ENCODE measurements around the gene TMEM260.
"Not testable (repeated sequence)": the region's sequence is repeated elsewhere in the genome, so short reads cannot be mapped to it uniquely, and the experiment has no call there.

TMEM260 gene

DNA sequence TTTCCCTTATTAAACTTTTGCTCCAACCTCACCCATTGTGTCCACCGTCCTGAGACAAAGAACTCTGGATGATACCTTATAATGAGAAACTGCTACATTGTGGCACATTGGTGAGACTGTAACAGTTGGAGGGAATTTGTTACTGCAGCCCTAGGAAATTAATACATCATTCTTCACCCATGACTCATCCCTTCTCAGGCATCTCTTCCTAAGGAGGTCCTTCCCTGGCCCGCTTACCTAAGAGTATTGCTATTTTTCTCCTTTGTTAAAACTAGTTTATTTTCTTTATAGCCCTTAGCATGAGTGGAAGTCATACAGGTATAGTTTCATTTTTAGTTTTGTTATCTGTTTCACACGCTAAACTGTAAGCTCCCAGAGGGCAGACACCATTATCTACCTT is 87.1 kb downstream of the TMEM260 start:
- no peak overlapping the region for H3K4me3 ChIP-seq (ENCODE audit: low read depth, low read length)

DNA sequence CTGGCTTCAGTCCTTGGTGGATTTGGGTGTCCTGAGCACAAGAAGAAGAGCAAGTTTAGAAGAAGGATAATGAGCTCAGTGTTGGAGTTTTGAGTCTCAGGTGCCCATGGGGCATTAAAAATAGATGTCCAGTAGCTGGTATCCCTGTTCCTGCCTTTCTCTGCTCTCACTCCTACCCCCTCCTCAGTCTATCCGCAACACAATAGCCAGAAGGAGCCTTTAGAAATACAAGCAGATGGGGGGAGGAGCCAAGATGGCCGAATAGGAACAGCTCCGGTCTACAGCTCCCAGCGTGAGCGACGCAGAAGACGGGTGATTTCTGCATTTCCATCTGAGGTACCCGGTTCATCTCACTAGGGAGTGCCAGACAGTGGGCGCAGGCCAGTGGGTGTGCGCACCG is 87.7 kb downstream of the TMEM260 start:
- not testable (repeated sequence) for H3K4me3 ChIP-seq (ENCODE audit: low read depth, low read length)

DNA sequence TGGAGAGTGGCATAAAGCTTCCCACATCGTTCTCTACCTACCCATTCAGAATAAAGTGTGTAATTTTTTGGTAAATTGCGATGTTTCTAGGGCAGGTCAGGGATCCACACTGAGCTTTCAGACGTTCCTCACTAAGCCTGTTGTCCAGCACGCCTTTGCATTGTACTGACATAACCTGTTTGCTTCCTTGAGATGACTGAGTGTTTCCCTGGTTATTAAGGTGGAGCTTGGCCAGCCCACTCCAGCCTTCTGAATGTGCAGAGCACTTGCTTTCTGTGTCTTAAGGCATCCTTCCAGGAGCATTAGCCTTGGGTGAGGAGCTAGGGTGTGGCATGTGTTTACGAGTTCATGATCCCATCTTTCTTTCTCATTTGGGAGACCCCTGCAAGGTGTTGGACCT is 96.4 kb downstream of the TMEM260 start:
- no peak overlapping the region for H3K4me3 ChIP-seq (ENCODE audit: low read depth, low read length)

DNA sequence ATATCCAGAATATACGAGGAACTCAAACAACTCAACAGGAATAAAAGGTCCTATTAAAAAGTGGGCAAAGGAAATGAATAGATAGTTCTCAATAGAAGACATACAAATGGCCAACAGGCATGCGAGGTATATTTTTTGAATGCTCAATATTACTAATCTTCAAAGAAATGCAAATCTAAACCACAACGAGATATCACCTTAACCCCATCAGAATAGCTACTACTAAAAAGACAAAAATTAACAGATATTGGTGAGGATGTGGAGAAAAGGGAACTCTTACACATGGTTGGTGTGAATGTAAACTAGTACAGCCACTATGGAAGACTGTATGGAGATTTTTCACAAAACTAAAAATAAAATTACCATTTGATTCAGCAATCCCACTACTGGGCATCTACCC is 99.2 kb downstream of the TMEM260 start:
- H3K4me3 ChIP-seq (ENCODE audit: low read depth, low read length) = no peak overlapping the region

DNA sequence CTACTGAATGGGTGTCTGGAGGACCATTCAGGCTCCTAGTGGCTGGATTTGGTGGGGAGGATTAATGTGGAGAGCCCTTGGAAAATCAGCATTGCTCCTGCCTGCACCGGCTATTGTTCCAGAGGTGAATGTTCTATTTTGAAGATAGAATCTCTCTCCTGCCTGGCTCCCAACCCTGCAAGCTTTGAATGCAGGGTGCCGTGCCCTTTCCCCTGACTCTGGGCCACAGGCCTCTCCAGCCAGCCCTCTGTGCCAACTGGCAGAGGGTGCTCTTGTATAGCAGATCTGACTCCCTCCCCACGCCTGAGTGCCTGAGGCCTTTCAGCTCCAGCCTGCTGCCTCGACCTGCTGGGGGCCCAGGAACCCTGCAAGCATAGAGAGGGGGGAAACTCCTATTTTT is 106.8 kb downstream of the TMEM260 start:
- H3K4me3 ChIP-seq (ENCODE audit: low read depth, low read length) = no peak overlapping the region

DNA sequence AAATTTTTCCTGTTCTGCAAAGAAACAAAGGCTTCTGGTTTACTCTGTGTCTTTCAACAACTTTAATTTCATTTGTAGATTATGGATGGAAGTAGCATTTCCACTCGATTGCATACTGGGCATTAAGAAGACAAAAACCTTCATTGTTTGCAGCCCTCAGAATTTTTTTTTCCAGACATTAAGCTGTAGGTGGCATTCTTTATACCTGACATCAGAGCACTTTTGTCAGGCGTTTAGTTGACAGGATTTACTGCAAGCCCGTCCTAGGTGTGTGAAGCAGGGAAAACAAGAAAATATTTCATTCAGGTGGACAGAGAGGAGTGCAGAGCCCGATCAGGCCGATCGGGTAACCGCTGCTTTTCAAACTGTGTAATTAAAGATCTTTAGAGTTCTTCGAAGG is 107.5 kb downstream of the TMEM260 start:
- no peak overlapping the region for H3K4me3 ChIP-seq (ENCODE audit: low read depth, low read length)

DNA sequence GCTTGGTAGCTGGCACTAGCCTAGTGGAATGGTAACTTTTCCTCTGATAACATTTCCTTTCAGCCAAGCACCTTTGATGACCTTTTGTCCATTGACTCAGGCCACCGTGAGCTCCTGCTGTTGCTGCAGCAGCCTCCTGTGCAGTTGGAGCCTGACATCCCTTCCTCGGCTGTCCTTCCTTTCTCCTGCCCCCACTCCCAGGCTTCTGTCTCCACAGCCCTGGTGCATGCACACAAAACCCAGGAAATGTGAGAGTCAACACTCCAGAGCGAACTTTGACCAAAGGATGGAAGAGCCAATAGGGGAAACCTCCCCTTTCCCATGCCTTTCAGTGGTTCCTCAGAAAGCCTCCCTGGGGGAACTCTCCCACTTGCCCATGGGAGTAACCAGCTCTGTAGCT is 115.0 kb downstream of the TMEM260 start:
- H3K4me3 ChIP-seq (ENCODE audit: low read depth, low read length) = no peak overlapping the region

DNA sequence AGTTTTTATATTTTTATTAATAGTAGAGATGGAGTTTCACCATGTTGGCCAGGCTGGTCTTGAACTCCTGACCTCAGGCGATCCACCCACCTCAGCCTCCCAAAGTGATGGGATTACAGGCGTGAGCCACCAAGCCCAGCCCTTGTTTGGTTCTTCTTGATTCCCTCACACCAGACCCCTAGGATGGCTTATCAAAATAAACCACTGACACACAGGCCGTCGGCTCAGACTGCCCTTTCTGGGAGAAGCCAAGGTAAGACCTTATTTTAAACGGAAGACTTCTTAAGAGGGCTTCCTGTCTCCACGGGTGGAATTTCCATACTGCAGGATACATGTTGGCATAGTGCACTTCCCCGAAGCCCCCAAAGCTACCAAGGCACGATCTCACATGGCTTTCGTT is 115.6 kb downstream of the TMEM260 start:
- H3K4me3 ChIP-seq (ENCODE audit: low read depth, low read length) = not testable (repeated sequence)

Measured in iPS-11a (cell line).